SKM-1 treated with dmso at 0.1 percent for 144 hours (cell line): ENCODE measurements around the gene AP3S2.
A peak's percentile ranks its signal among the peaks of the same experiment; 100 is the strongest.
"Not testable (repeated sequence)": the region's sequence is repeated elsewhere in the genome, so short reads cannot be mapped to it uniquely, and the experiment has no call there.

Source experiments
- DNase-seq: peaks from one replicate; lab custom pipeline; 2025; ENCODE audit not compliant: unreplicated experiment; lab: John Stamatoyannopoulos, UW

Gene AP3S2

DNA sequence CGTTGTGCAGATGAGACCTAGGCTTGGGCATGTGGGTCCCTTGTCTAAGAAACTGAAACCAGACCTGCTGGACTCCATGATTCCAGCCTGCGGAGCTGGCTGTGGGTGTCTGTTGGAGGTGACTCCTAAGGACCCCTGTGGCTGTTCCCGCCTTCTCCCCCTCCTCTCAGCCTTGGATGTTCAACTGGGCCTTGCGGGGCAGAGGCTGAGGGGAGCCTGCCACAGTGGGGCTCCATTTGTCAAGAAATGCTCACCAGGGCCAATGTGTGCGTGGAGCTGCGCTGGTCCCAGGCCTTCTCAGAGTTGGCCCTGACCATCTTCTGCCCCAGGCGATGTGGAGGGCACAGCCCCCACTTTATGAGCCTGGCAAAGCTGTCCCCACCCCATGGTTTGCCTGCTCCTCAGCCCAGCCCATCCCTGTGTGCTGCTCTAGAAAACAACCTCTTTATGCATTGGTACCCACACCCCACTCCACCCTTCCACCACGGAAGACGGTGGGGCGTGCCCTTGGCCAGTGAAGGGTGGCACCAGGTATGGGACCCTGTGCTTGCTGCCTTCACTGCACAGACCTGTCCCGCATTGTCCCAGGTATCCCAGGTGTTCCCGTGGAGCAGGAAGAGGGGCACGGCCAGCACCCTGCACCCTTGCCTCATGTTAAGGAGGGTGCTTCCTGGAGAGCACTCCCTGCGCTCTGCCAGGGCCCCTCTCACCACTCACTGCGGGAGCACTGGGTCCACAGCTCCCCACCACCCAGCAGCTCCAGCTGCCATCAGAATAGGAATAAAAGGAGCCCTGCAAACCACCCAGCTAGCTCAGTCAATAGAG is 109.7 kb downstream of the AP3S2 start:
- DNase-seq, result no peak

DNA sequence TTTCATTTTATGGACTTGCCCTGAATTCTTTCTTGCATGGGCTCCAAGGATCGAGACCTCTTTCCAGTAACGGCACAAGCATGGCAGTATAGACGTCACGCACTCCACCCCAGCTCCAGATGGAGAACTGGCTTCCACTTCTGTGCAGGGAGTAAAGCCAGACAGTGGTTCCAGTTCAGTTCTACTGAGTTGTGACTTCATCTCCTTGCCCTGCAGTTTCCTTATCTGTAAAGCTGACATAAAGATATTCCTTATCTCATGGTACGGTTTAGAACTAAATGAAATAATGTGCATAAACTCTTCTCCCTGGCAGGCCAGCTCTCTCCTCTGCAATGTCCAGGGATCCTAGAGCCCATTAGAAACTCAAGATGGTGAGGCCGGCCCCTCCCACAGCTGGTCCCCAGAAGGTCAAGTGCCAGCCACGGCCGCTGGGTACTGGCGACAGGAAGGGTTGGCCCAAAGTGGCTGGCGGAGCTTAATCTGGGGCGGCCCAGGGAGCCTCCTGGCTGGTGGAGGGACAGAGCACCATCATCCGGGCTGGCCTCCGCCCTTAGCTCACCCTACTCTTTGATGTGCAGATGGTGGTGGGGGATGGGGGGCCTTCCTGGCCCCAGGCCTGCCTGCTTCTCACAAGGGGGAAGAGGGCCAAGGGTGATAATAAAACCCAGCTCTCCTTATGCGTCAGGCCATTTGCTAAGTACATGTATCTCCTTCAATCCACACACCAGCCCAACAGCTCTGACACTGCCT is 110.5 kb downstream of the AP3S2 start:
- no peak for DNase-seq

DNA sequence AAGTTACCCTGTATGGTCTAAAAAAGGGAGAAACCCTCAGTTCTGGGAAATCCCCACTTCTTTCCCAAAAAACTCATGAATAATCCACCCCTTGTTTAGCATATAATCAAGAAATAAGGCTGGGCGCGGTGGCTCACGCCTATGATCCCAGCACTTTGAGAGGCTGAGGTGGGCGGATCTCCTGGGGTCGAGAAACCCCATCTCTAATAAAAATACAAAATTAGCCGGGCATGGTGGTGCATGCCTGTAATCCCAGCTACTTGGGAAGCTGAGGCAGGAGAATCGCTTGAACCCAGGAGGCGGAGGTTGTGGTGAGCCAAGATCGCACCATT is 111.2 kb downstream of the AP3S2 start:
- not testable (repeated sequence) for DNase-seq

DNA sequence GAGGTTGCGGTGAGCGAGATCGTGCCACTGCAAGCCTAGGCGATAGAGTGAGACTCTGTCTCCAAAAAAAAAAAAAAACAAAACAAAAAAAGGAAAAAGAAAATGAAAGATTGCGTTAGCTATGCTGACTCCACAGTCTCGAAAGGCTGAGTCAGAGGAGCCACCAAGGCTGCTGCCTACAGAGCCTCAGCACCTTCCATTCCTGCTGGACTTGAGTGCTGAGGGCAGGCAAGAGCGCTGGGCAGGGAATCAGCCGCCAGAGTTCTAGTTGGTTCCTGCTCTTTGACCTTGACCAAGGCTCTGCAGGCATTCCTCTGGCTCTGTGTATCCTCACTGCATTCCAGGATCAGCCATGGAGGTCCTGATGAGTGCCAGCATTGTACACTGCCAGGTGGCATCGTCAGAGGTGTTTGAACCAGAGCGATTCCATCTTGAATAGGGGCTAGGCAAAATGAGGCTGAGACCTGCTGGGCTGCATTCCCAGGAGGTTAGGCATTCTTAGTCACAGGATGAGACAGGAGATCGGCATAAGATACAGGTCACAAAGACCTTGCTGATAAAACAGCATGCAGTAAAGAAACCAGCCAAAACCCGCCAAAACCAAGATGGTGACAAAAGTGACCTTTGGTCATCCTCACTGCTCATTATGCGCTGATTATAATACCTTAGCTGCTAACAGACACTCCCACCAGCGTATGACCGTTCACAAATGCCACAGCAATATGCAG is 111.7 kb downstream of the AP3S2 start:
- no peak for DNase-seq

DNA sequence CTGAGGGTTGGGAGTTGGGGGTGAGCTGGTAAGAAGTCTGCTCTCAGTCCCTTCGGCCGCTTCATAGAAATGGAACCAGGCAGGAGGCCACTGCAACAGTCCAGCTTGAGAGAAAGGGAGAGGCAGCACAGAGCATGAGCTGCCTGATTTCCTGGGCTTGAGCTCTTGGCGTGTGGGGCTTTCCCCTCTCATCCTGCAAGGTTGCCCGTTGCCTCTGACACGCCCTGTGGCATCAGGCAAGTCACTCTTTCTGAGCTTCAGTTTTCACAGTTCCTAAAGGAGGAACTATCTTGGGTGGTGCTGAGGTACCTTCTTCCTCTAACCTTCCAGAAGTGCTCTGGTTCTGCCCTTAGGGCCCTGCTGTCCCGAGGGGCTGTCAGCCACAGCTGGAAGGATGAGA is 112.7 kb downstream of the AP3S2 start:
- peak; percentile 42 for DNase-seq

DNA sequence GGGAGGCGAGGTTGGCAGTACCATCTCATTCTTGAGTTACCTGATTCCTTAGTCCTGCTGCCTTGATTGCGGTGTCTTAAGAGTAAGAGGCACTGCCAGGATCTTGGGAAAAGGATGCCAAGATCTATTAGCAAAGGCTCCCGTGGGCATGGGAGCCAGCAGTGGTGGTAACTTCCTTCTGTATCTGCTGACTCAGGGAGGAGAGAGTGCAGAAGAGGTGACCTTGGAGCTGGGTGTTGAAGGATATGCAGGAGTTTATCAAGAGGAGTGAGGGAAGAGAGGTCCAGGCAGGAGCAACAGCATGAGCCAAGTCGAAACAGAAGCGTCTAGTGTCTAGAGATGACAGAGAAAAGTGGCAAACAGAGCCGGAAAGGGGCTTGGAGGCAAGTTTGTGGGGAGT is 113.2 kb downstream of the AP3S2 start:
- no peak for DNase-seq
